HepG2 (cell line): Measurements from ENCODE around the gene GRID1. TPM values are rescaled to one million over a fixed set of nuclear protein-coding genes. Genes with fewer than 3 reads are reported as not detected.

ENCODE experiments used
- ATAC-seq: fragments of 200-7000 bp; cut with Tn5 transposase; 3 replicates; pipeline ENCODE4 v1.9.1; 2020; ENCODE audit warnings: mild to moderate bottlenecking, moderate library complexity
- BruUV-seq: library from RNA; stranded (reverse); fragments of 400-500 nt; replicated peaks from 2 replicates; lab custom pipeline; 2021; lab: Mats Ljungman, UMichigan
- CTCF ChIA-PET: fragments of 300-600 bp; formaldehyde crosslinking; extraction: SDS; loops from one replicate; lab custom pipeline; 2021; ENCODE audit warnings: low total read pairs, inconsistent platforms, low intra/inter-chr PET ratio; lab: Yijun Ruan, JAX
- POLR2A ChIA-PET: fragments of 350-600 bp; sonication (Branson Sonifier 250); formaldehyde crosslinking; loops from one replicate; lab custom pipeline; 2020; ENCODE audit warnings: antibody characterized with exemption, inconsistent platforms; lab: Yijun Ruan, JAX
- DNase-seq: peaks from one replicate; pipeline ENCODE4 v3.0.0-alpha.2; 2015; ENCODE audit warnings: low spot score
- FAIRE-seq: peaks from 3 replicates; lab custom pipeline; 2011; peaks lifted over from hg19 to GRCh38; lab: Jason Lieb, UNC
- H2AFZ ChIP-seq: one replicate; pipeline ENCODE4 v1.6.1; 2011; ENCODE audit warnings: low read length, inconsistent platforms
- H3K27ac ChIP-seq: fragments of 300-600 bp; 3 replicates; pipeline ENCODE4 v1.8.0; 2011; ENCODE audit warnings: mixed run types, mild to moderate bottlenecking, mixed read lengths, low read length, inconsistent platforms; ENCODE audit not compliant: insufficient read depth; ENCODE audit errors: extremely low read length
- H3K27me3 ChIP-seq, 2 experiments: fragments of 200-600 bp in 1 of 2; 2 replicates in 1 of 2; 3 replicates in 1 of 2; pipeline versions ENCODE4 v1.6.0 to v1.8.0; 2011; ENCODE audit warnings: low read length in 2 of 2, mild to moderate bottlenecking in 2 of 2, moderate library complexity in 2 of 2, inconsistent platforms in 1 of 2; ENCODE audit not compliant: insufficient read depth in 2 of 2, control insufficient read depth in 1 of 2
- H3K36me3 ChIP-seq, 2 experiments: fragments of 200-600 bp in 1 of 2; replicated peaks in 1 of 2; 2 replicates in 1 of 2; 3 replicates in 1 of 2; pipeline versions ENCODE4 v1.5.1 to v1.8.0; 2011; ENCODE audit warnings: low read length in 2 of 2, inconsistent platforms in 1 of 2; ENCODE audit not compliant: insufficient read depth in 2 of 2, control insufficient read depth in 1 of 2
- H3K4me1 ChIP-seq: 2 replicates; pipeline ENCODE4 v1.5.1; 2012; ENCODE audit warnings: low read length, inconsistent platforms; ENCODE audit not compliant: insufficient read depth
- H3K4me2 ChIP-seq: 2 replicates; pipeline ENCODE4 v1.6.0; 2011; ENCODE audit warnings: low read depth, low read length, inconsistent platforms
- H3K4me3 ChIP-seq, 3 experiments: fragments of 200-600 bp in 1 of 3; sonication (generic), shearing (Covaris generic) in 1 of 3; replicated peaks in 1 of 3; 2 replicates each; pipeline ENCODE4 v1.5.1; 2011 to 2016; ENCODE audit warnings: low read length in 3 of 3, inconsistent platforms in 2 of 3, low read depth in 2 of 3, mild to moderate bottlenecking in 2 of 3, control low read depth in 1 of 3, mixed read lengths in 1 of 3; ENCODE audit not compliant: insufficient read depth in 1 of 3
- H3K79me2 ChIP-seq: one replicate; pipeline ENCODE4 v1.6.1; 2011; ENCODE audit warnings: low read length, inconsistent platforms; ENCODE audit not compliant: insufficient read depth
- H3K9ac ChIP-seq: 2 replicates; pipeline ENCODE4 v1.6.0; 2011; ENCODE audit warnings: mild to moderate bottlenecking, low read depth, low read length, inconsistent platforms; ENCODE audit not compliant: insufficient read depth
- H3K9me3 ChIP-seq: 2 replicates; pipeline ENCODE4 v1.5.1; 2012; ENCODE audit warnings: mild to moderate bottlenecking, low read length
- H4K20me1 ChIP-seq: 2 replicates; pipeline ENCODE4 v1.6.0; 2011; ENCODE audit warnings: inconsistent platforms, mild to moderate bottlenecking, low read length, moderate library complexity; ENCODE audit not compliant: insufficient read depth
- ATF6 ChIP-seq: sonication (generic); formaldehyde crosslinking; conservative IDR thresholded peaks from 2 replicates; pipeline ENCODE4 v1.4.0; 2020; ENCODE audit warnings: missing genetic modification reagents
- E2F1 ChIP-seq: sonication (generic); formaldehyde crosslinking; IDR thresholded peaks from 2 replicates; pipeline ENCODE4 v1.5.0; 2020; ENCODE audit warnings: missing genetic modification reagents
- STAG1 ChIP-seq: sonication (generic); formaldehyde crosslinking; IDR thresholded peaks from 2 replicates; pipeline ENCODE4 v1.4.0; 2020; ENCODE audit warnings: missing genetic modification reagents
- ZNF282 ChIP-seq: fragments of 450-650 bp; IDR thresholded peaks from 2 replicates; pipeline ENCODE4 v1.6.1; 2018; ENCODE audit not compliant: partially characterized antibody
- ZNF790 ChIP-seq: sonication (generic); formaldehyde crosslinking; IDR thresholded peaks from 2 replicates; pipeline ENCODE4 v1.8.0; 2022; ENCODE audit warnings: missing genetic modification reagents, mild to moderate bottlenecking, borderline replicate concordance
- WGBS: methylation state at CpG from one replicate; pipeline ENCODE4 v1.1.6; 2017; ENCODE audit warnings: low lambda C conversion rate; 5-methylcytosine and 5-hydroxymethylcytosine counted together
- in situ Hi-C: cut with HindIII; loops from 2 replicates; pipeline ENCODE4 v1.10.0; 2017; ENCODE audit warnings: low pct_unique_long_range_greater_than_20kb; ENCODE audit not compliant: extremely low pct_ligation_motif_present
- intact Hi-C: fragments of 100-400 bp; cut with micrococcal nuclease; formaldehyde crosslinking; loops from one replicate; pipeline ENCODE4 v1.10.0; 2022; ENCODE audit not compliant: unreplicated experiment
- polyA plus RNA-seq, 8 experiments: library from polyadenylated mRNA; depleted of rRNA in 3 of 8; stranded (reverse) in 7 of 8; unstranded in 1 of 8; fragments of >200 nt; fragmentation: Illumina TruSeq in 4 of 8; extraction: Trizol in 4 of 8; gene quantifications; 2 replicates each; pipeline versions ENCODE4 v1.2.1 to v1.2.3, GENCODE V29; 2011 to 2016; ENCODE audit warnings: low read depth in 4 of 8, missing spikeins in 1 of 8, mixed read lengths in 1 of 8; ENCODE audit not compliant: insufficient read depth in 1 of 8
- total RNA-seq, 5 experiments: library from RNA; depleted of rRNA; stranded (reverse); fragments of >200 nt; fragmentation: Illumina TruSeq; extraction: Trizol; gene quantifications; 2 replicates each; pipeline ENCODE4 v1.2.3, GENCODE V29; 2016; ENCODE audit warnings: low read depth in 1 of 5
- TF ChIP-seq, protein P1 (sequence below): sonication (generic); formaldehyde crosslinking; IDR thresholded peaks from 2 replicates; pipeline ENCODE4 v1.9.0; 2021; ENCODE audit warnings: missing genetic modification reagents, borderline replicate concordance
- TF ChIP-seq, protein P2 (sequence below): sonication (generic); formaldehyde crosslinking; IDR thresholded peaks from 2 replicates; pipeline ENCODE4 v1.5.1; 2020; ENCODE audit warnings: mild to moderate bottlenecking, missing genetic modification reagents, borderline replicate concordance

The GRID1 gene
- total and polyA plus RNA-seq, 2 of the 13 experiments (the other 11 are each of a cell fraction or from before 2014, with no cell fraction given): 0.05 TPM; not detected in 1

GRCh38 chr10:86084585-86084984 is 282.0 kb downstream of the GRID1 start (continued):
- TF ChIP-seq E2F1 (CRISPR knock-in tag): no peak
- TF ChIP-seq, protein P1, sequence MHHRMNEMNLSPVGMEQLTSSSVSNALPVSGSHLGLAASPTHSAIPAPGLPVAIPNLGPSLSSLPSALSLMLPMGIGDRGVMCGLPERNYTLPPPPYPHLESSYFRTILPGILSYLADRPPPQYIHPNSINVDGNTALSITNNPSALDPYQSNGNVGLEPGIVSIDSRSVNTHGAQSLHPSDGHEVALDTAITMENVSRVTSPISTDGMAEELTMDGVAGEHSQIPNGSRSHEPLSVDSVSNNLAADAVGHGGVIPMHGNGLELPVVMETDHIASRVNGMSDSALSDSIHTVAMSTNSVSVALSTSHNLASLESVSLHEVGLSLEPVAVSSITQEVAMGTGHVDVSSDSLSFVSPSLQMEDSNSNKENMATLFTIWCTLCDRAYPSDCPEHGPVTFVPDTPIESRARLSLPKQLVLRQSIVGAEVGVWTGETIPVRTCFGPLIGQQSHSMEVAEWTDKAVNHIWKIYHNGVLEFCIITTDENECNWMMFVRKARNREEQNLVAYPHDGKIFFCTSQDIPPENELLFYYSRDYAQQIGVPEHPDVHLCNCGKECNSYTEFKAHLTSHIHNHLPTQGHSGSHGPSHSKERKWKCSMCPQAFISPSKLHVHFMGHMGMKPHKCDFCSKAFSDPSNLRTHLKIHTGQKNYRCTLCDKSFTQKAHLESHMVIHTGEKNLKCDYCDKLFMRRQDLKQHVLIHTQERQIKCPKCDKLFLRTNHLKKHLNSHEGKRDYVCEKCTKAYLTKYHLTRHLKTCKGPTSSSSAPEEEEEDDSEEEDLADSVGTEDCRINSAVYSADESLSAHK (CRISPR knock-in tag): no peak

DNA sequence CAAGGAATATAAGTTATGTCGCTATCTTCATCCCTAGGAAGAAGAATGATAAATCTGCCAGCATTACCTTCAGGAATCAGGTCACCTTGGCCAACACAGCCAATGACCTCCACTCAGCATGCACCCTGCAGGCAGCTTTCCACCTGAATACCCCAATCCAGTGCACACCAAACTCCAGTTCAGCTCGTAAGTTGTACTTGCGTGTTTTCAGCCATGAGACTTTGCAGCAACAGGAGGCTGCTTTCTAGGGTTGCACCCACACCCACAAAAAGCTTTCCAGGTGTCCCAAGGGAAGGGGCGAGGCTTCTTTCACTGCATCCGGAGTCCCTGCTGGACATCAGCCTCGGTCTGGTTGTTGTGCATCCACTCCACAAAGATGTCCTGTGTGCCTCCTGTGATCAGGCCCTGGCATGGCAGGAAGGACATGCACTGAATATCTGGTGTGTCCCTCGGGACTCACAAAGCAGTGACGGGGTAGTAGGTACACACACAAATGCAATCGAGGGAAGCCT is 282.9 kb downstream of the GRID1 start:
- intact Hi-C loops: no loop called here
- H3K27ac ChIP-seq: no peak overlapping the region
- WGBS: 11% methylated on average over 6 of the region's 9 CpGs
- H3K79me2 ChIP-seq: no peaks in the 10 kb centered on the region
- no TSS peak for BruUV-seq
- FAIRE-seq: no peak
- H3K9ac ChIP-seq: no peak overlapping the region
- ATAC-seq: no peak
- H3K4me2 ChIP-seq: no peak overlapping the region
- H4K20me1 ChIP-seq: no peaks in the 10 kb centered on the region
- no peak for DNase-seq
- POLR2A ChIA-PET: no interaction called here
- no peak overlapping the region for H3K4me3 ChIP-seq
- no peak for TF ChIP-seq ZNF282
- TF ChIP-seq STAG1 (CRISPR knock-in tag): no peak
- TF ChIP-seq ZNF790: no peak
- TF ChIP-seq, protein P2, sequence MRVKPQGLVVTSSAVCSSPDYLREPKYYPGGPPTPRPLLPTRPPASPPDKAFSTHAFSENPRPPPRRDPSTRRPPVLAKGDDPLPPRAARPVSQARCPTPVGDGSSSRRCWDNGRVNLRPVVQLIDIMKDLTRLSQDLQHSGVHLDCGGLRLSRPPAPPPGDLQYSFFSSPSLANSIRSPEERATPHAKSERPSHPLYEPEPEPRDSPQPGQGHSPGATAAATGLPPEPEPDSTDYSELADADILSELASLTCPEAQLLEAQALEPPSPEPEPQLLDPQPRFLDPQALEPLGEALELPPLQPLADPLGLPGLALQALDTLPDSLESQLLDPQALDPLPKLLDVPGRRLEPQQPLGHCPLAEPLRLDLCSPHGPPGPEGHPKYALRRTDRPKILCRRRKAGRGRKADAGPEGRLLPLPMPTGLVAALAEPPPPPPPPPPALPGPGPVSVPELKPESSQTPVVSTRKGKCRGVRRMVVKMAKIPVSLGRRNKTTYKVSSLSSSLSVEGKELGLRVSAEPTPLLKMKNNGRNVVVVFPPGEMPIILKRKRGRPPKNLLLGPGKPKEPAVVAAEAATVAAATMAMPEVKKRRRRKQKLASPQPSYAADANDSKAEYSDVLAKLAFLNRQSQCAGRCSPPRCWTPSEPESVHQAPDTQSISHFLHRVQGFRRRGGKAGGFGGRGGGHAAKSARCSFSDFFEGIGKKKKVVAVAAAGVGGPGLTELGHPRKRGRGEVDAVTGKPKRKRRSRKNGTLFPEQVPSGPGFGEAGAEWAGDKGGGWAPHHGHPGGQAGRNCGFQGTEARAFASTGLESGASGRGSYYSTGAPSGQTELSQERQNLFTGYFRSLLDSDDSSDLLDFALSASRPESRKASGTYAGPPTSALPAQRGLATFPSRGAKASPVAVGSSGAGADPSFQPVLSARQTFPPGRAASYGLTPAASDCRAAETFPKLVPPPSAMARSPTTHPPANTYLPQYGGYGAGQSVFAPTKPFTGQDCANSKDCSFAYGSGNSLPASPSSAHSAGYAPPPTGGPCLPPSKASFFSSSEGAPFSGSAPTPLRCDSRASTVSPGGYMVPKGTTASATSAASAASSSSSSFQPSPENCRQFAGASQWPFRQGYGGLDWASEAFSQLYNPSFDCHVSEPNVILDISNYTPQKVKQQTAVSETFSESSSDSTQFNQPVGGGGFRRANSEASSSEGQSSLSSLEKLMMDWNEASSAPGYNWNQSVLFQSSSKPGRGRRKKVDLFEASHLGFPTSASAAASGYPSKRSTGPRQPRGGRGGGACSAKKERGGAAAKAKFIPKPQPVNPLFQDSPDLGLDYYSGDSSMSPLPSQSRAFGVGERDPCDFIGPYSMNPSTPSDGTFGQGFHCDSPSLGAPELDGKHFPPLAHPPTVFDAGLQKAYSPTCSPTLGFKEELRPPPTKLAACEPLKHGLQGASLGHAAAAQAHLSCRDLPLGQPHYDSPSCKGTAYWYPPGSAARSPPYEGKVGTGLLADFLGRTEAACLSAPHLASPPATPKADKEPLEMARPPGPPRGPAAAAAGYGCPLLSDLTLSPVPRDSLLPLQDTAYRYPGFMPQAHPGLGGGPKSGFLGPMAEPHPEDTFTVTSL (CRISPR knock-in tag): no peak
- no peak for TF ChIP-seq ATF6 (CRISPR knock-in tag)
- TF ChIP-seq, all 625 proteins: peak for 0
- Histone ChIP-seq H3K27me3 (peaks cover 1 to 17% of the 10 kb centered on the region in 2 experiments; a peak in 3 of 5 replicates), H3K4me1 (no peaks in the 10 kb centered on the region), H3K36me3 (no peaks in the 10 kb centered on the region), H2AFZ (no peak overlapping the region), H3K9me3 (no peaks in the 10 kb centered on the region)
- CTCF ChIA-PET: no interaction called here
- in situ Hi-C loops: no loop called here
